Colonic mucosa (tissue), 4 donors: Measurements from ENCODE around the gene TIGD3. TPM values are rescaled to one million over a fixed set of nuclear protein-coding genes. Genes with fewer than 3 reads are reported as not detected.
A peak's percentile ranks its signal among the peaks of the same experiment; 100 is the strongest.

ENCODE experiments used
- DNase-seq: peaks from one replicate; pipeline ENCODE4 v3.0.0-alpha.2; 2020
- H3K27ac ChIP-seq: fragments of 200-600 bp; one replicate; pipeline ENCODE4 v1.8.0; 2021
- H3K27me3 ChIP-seq: fragments of 200-600 bp; one replicate; pipeline ENCODE4 v1.8.0; 2021
- H3K36me3 ChIP-seq: fragments of 200-600 bp; one replicate; pipeline ENCODE4 v1.8.0; 2021
- H3K4me1 ChIP-seq: fragments of 200-600 bp; one replicate; pipeline ENCODE4 v1.8.0; 2021; ENCODE audit warnings: mild to moderate bottlenecking
- H3K4me3 ChIP-seq: fragments of 200-600 bp; one replicate; pipeline ENCODE4 v1.8.0; 2021
- H3K9ac ChIP-seq, 2 donors: one replicate each; pipeline ENCODE4 v1.7.0; 2013; ENCODE audit warnings: control low read depth in 2 of 2, low read depth in 2 of 2, low read length in 2 of 2
- H3K9me3 ChIP-seq: fragments of 200-600 bp; one replicate; pipeline ENCODE4 v1.8.0; 2021
- CTCF ChIP-seq: fragments of 200-600 bp; IDR thresholded peaks from one replicate; pipeline ENCODE4 v1.8.0; 2022; ENCODE audit warnings: antibody characterized with exemption, mild to moderate bottlenecking
- intact Hi-C: fragments of 100-400 bp; cut with DNase I; formaldehyde crosslinking; loops from one replicate; pipeline ENCODE4 v1.14.1; 2022
- total RNA-seq, 2 donors: library from RNA; stranded (reverse); fragmentation: NEBNext Ultra II Directional in 1 of 2; extraction: Animal tissue kit (Norgen Biotek cat#: 25700) in 1 of 2; gene quantifications; one replicate each; pipeline ENCODE4 v1.2.1, GENCODE V29; 2021
- donor health status: healthy.
- donor health status: DM: no; HTN: no; CAD: no.
- donor health status: DM: no; HTN: no; CAD: no.

Gene TIGD3
- total RNA-seq, 2 donors from 2014 or later: 0.48 to 0.77 TPM

GRCh38 chr11:65398362-65398910, 43.9 kb downstream of the TIGD3 start:
- Histone ChIP-seq H3K4me3 (no peak overlapping the region), H3K36me3 (peaks cover 6% of the 10 kb centered on the region), H3K4me1 (no peaks in the 10 kb centered on the region), H3K27ac (no peak overlapping the region), H3K9me3 (no peaks in the 10 kb centered on the region), H3K9ac (no peak overlapping the region), H3K27me3 (no peaks in the 10 kb centered on the region)
- no peak for TF ChIP-seq CTCF
- intact Hi-C loops: no loop called here
- DNase-seq: no peak

GRCh38 chr11:65399249-65399648, 44.7 kb downstream of the TIGD3 start:
- no peaks in the 10 kb centered on the region for H3K27me3 ChIP-seq
- DNase-seq: no peak
- no peak for TF ChIP-seq CTCF
- intact Hi-C loops: no loop called here
- no peak overlapping the region for H3K27ac ChIP-seq
- no peaks in the 10 kb centered on the region for H3K9me3 ChIP-seq
- H3K36me3 ChIP-seq: peaks cover 6% of the 10 kb centered on the region
- H3K4me3 ChIP-seq: no peak overlapping the region
- no peaks in the 10 kb centered on the region for H3K4me1 ChIP-seq
- H3K9ac ChIP-seq: no peak overlapping the region

GRCh38 chr11:65399845-65400244, 45.3 kb downstream of the TIGD3 start:
- no peak overlapping the region for H3K27ac ChIP-seq
- TF ChIP-seq CTCF: no peak
- intact Hi-C loops: no loop called here
- no peak overlapping the region for H3K9ac ChIP-seq
- no peaks in the 10 kb centered on the region for H3K9me3 ChIP-seq
- no peaks in the 10 kb centered on the region for H3K27me3 ChIP-seq
- no peak overlapping the region for H3K4me3 ChIP-seq
- no peaks in the 10 kb centered on the region for H3K4me1 ChIP-seq
- DNase-seq: no peak
- peaks cover 4% of the 10 kb centered on the region for H3K36me3 ChIP-seq

- DNase-seq: no peak
- Histone ChIP-seq H3K4me3 (no peak overlapping the region), H3K36me3 (peaks cover 7% of the 10 kb centered on the region), H3K4me1 (no peaks in the 10 kb centered on the region), H3K27me3 (no peaks in the 10 kb centered on the region), H3K9me3 (no peaks in the 10 kb centered on the region), H3K27ac (no peak overlapping the region), H3K9ac (no peak overlapping the region)
- no peak for TF ChIP-seq CTCF
- intact Hi-C loops: no loop called here
Measured at GRCh38 chr11:65400307-65401072, 45.9 kb downstream of the TIGD3 start.

GRCh38 chr11:65401073-65401802, 46.7 kb downstream of the TIGD3 start:
- H3K36me3 ChIP-seq: peaks cover 7% of the 10 kb centered on the region
- no peaks in the 10 kb centered on the region for H3K27me3 ChIP-seq
- TF ChIP-seq CTCF: no peak
- H3K4me3 ChIP-seq: no peak overlapping the region
- peak overlapping the region; percentile 22 for H3K27ac ChIP-seq
- no peaks in the 10 kb centered on the region for H3K9me3 ChIP-seq
- H3K9ac ChIP-seq: peak overlapping the region in 1 of 2 donors; percentile 59
- no peaks in the 10 kb centered on the region for H3K4me1 ChIP-seq
- no peak for DNase-seq
- intact Hi-C loops: no loop called here
